Stimulated activated CD8-positive, alpha-beta memory T cell treated with anti-CD3 and anti-CD28 coated beads, Interleukin-2, amount 100 ng/mL, for 1 hour (primary cell): ENCODE measurements around the gene LDLRAD4.

Source experiments
- DNase-seq, 2 donors: peaks; one replicate each; pipeline ENCODE4 v3.0.0-alpha.2; 2020; ENCODE audit warnings: low read depth in 2 of 2

The LDLRAD4 gene

GRCh38 chr18:13306583-13306982 lies 88.0 kb downstream of the LDLRAD4 start:
- DNase-seq: no peak

- no peak for DNase-seq
Observed at GRCh38 chr18:13308369-13308768, 89.8 kb downstream of the LDLRAD4 start.

DNA sequence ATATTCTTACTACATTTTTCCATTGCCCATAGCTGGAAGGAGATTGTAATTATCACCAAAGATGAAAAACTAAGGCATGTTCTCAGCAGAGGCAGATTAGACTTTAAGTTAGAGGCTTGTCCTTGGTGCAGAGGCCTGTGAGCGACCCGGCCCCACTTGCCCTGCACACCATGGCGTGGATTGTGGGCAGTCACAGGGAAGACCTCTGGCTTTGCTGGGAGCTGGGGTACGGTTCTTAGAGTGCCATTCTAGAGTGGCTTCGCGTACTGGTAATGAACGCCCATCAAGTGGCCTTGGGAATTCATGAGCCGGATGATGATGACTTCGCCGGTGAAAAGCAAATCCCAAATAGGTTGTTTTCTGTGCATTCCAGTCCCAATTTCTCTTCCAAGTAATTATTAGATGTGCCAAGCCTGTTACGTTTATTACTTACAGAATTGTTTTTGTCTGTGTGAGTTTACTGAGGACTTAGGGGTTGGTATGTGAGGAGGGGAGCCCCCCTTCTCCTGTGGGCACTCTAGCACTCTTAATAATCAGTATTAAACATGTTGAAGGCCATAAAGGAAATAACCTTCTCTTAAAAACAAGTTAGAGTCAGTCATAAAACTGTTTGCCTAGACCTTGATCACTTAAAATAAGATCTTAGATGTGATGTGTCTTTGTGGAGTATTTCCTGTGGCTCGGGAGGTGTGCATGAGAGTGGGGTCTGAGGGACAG lies 90.6 kb downstream of the LDLRAD4 start:
- DNase-seq: no peak

GRCh38 chr18:13309748-13310670 lies 91.4 kb downstream of the LDLRAD4 start:
- no peak for DNase-seq

DNA sequence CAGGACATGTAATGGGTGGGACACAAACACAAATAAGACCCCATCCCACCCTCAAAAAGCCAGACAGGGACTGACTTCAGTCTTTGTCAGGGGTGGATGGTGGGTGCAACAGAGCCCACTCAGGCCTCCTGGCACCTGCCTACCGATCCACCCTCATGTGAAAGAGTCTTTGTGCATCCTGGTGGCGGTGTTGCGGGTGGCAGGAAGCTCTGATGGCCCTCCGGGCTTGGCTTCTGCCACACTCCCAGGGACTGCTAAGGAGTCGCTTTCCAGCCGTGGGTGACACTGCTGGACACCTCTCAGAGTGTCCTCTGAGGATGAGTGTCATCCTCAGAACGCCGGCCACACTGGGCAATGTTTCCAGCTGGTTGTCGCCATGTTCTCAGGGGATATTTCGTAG lies 92.6 kb downstream of the LDLRAD4 start:
- no peak for DNase-seq

- no peak for DNase-seq
Observed at GRCh38 chr18:13312515-13312914, 94.0 kb downstream of the LDLRAD4 start.

- DNase-seq: no peak
Observed at GRCh38 chr18:13313006-13313686, 94.6 kb downstream of the LDLRAD4 start.

- no peak for DNase-seq
Observed at GRCh38 chr18:13315000-13315399, 96.4 kb downstream of the LDLRAD4 start.

DNA sequence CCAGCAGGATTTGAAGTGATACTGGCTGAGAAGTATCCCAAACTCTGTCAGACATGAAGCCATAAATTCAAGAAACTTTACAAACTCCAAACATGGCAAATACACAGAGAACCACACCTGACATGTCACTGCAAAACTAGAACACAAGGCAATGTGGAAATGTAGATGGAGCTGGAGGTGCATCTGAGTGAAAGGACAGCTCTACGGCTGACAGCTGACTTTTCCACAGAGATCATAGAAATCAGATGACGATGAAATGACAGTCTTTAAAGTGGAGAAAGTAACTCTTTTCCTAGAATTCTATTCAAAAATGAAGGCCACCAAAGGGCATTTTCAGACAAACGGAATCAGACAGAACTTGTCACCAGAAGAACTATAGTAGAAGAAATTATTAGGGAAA lies 97.5 kb downstream of the LDLRAD4 start:
- DNase-seq: no peak

GRCh38 chr18:13317801-13318200 lies 99.2 kb downstream of the LDLRAD4 start:
- no peak for DNase-seq

DNA sequence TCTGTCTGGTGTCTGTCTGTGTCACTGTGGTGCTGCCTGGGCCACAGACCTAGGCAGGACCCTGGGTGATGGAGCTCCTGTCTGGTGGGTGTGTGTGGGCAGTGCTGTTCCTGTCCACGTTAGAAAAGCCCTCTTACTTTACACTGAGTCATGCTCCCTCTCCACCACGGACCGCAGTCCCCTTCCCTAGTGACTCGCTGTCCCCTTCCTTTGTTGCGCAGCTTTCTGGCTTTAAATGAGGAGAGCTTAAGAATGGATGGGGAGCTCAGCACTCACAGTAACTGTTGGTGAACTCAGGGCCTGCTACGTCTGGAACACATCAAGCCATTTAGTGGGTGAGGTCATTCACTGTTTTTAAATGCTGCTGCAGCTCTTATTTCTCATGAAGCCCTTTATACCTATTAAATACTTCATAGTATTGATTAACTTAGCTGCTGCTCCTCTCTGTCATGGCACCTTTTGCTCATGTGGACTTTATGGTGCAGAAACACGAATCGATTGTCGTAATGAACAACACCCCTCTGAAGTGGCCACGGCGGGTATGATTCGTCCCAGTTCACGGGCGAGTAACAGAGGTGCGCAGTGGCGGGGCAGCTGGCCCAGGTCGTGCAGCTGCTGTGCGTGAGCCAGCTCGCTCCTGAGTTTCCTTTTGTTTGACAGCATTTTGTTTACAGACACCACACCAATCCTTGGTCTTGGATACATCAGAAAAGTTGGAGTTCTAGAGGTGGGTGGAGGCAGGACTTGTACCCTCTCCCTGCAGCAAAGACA lies 100.4 kb downstream of the LDLRAD4 start:
- no peak for DNase-seq

DNA sequence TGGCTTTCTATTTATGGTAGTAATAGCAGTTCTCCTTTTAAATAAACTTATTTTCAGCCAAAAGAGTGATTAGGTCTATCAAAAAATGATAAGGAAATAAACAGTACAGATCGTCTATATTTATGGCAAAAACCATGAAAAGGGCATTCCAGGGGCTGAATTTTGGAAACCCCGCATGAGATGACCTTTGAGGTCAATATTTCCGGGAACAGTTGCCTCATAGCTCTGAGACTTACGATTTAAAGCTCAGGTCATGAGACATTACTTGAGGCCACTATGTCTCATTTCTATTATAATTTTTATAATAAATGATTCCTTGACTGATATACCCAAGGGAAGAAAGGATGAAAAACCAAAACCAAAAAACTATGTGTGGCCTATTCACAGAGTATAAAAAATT lies 101.1 kb downstream of the LDLRAD4 start:
- no peak for DNase-seq

- no peak for DNase-seq
Observed at GRCh38 chr18:13320096-13320495, 101.5 kb downstream of the LDLRAD4 start.

DNA sequence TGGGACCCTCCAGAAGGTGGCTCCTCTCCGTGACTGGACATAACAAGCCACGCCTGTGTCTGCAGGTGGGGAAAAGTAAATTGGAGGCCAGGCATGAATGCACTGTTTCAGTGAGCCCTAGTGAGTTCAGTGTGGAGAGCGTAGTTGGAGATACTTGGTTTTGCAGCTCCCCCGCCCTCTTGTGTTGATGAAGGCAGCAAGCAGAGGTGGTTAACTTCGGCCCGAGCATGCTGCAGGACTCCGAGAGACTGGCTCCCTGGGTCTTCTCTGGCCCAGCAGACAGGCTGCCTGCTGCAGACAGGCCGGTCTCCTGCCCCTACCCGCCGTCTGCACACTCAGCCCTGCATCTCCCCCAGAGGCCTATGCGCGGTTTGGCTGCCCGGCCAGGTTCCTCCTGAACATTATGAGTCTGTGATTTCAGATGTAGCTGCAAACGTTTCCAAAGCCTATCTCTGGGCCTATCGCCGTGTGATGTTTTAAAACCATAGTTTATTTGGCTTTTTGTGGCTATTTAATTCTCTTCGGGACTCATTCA lies 102.4 kb downstream of the LDLRAD4 start:
- no peak for DNase-seq

GRCh38 chr18:13321923-13322322 lies 103.4 kb downstream of the LDLRAD4 start:
- DNase-seq: no peak

DNA sequence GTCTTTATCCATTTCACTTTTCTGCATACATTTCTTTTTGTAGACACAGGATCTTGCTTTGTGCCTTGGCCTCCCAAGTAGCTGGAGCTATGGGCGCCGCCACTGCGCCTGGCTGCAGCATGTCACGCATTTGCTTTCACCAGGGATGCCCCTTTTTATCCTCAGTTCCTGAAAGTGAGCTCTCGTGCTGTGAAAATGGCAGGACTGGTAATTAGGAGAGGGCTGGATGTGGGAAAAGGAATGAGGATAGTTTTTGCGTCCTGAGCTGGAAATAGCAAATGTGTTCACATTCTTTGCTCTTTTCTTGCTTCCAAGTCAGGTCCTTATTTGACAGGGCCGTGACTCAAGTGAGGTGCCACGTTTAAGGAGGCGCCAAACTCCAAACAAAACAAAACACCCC lies 104.6 kb downstream of the LDLRAD4 start:
- DNase-seq: no peak

DNA sequence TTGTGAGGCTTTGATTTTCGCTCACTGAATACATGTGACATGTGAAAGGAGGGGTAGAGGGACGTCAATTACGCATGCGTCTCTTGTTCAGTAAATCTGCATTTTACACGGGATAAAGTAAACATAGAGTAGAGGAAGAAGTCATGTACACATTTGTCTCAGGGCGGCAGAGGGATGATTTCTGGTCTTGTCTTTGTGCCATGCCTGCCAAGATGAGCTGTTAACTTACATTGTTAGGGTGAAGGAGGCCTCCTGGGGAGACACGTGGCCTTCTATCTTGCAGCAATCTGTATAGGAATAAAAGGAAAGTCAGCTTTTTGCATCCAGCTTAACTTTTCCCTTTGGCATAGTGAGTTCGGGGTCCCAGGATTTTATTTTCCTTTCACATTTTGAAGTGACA lies 106.3 kb downstream of the LDLRAD4 start:
- DNase-seq: no peak

DNA sequence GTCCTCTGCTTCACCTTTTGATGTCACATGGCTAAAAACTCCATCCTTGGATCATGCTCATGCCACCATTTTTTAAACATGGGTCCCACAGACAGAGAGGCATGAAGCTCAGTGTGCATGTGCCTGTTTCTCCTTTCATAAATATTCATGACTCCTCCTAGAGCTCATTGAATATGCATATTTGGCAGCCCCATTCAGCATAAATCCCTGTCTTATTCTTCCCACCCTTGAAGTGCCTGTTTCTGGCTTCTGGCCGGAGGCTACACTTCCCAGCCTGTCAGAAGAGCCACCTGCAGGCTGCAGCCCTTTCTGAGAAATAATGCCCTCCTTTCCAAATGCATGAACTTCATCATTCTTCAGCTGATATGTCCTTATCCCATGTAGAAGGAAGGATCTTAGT lies 109.7 kb downstream of the LDLRAD4 start:
- DNase-seq: no peak

DNA sequence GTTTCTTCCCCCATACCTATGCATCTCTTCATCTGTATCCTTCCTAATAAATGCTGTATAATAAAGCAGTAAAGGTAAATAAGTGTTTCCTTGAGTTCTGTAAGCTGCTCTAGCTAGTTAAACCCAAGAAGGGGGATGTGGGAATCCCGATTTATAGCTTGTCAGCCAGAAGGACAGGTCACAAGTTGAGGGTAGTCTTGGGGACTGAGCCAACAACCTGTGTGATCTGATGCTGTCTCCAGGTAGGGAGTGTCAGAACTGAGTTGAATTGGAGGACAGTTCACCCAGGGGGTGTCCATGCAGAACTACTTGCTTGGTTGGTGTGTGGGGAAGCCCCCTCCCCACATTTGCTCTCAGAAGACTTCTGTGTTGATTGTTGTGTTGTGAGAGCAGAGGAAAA lies 112.4 kb downstream of the LDLRAD4 start:
- DNase-seq: no peak

GRCh38 chr18:13331846-13332245 lies 113.3 kb downstream of the LDLRAD4 start:
- DNase-seq: no peak

DNA sequence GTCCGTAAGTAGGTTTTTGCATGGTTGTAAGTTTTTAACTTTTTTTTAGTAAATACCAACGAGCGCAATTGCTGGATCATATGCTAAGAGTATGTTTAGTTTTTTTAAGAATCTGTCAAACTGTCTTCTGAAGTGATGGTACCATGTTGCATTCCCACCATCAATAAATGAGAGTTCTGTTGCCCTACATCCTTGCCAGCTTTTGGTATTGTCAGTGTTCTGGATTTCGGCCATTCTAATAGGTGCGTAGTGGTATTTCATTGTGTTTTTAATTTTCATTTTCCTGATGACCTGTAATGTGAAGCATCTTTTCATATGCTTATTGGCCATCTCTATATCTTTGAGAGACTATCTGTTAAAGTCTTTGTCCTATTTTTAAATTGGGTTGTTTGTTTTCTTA lies 114.3 kb downstream of the LDLRAD4 start:
- no peak for DNase-seq

DNA sequence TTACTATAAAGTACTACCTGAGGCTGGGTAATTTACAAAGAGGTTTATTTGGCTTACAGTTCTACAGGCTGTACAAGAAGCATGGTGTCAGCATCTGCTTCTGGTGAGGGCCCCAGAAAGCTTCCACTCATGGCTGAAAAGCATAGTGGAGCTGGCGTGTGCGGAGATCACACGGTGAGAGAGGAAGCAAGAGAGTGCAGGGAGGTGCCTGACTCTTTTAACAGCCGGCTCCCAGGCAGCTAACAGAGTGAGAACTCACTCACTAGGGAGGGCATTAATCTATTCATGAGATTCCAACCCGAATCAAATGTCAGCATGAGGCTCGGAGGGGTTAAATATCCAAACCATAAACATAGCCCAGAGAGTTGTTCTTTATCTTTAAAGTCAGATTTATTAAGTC lies 117.3 kb downstream of the LDLRAD4 start:
- no peak for DNase-seq
